Measurements from ENCODE around the gene ABLIM2.

The ABLIM2 gene

DNA sequence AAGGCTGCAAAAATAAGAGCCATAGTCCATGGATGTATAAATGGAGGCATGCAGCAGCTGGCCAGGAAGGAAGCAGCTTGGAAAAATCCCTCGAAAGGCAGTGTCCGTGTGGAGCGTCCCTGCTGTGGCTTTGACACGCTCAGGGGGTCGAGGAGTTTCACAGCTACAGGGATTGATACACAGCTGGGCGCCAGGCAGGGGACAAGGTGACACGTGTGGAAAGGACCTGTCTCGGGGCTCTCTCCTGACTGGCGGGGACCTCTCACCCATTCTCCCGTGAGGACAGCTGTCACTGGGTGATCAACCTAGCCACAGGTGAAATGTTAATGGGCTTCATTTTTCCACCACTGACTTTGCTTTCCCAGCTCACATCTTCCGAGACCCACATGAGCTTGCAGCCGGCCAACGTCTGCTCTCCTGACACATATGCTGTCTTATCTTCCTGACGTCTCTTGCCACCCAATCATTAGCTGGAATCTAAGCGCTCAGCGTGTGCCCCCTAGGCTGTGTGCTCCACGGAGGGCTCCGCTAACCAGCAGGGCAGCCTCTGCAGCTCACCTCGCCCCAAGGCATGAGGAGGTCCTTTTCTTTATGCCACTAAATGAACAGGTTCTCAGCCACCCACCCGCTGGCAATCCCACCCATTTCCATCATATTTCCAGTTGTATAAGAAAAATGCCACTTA, 129.6 kb downstream of the ABLIM2 start:
- DNase-seq (ENCODE audit: low spot score), result no peak

DNA sequence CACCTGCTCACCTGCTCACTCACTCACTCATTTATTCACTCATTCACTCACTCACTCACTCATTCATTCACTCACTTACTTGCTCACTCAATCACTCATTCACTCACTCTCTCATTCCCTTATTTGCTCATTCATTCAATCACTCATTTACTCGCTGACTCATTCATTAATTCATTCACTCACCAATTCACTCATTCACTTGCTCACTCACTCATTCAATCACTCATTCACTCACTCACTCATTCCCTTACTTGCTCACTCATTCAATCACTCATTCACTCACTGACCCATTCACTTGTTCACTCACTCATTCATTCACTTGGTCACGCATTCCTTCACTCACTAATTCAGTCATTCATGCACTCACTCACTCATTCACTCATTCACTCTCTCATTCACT, 130.2 kb downstream of the ABLIM2 start:
- DNase-seq (ENCODE audit: low spot score), result no peak

DNA sequence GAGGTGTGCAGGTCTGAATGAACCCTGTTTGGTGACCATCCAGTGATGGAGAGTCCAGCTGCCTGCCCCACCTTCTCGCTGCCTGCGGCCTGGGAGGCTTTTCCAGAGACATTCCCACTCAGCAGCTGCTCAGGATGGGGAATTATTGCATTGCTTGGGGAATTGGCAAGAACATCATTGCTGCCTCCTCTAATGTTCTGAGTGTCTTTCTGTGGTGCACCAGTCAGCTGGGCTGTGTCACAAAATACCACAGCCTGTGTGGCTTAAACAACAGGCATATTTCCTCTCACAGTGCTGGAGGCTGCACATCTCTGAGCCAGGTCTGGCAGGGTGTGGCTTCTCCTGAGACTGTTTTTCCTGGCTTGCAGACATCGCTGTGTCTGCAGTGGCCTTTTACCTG, 132.2 kb downstream of the ABLIM2 start:
- no peak for DNase-seq (ENCODE audit: low spot score)

DNA sequence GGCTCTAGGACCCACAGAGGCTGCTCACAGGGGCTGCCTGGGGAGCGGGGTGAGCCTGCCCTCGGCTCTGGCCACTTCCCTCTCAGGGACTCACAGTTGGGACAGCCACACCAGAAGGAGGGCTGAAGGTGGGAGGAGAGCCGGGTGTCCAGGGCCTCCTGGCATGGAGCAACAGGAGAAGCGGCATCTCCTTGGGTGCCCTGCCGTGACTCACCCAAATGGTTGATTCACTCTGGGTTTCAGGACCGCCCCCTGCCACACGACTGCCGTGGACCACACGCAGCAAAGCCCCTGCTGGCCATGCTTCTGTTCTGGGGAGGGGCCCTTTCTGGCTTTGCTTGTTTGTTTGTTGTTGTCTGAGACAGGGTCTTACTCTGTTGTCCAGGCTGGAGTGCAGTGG, 132.9 kb downstream of the ABLIM2 start:
- DNase-seq (ENCODE audit: low spot score), result no peak

DNA sequence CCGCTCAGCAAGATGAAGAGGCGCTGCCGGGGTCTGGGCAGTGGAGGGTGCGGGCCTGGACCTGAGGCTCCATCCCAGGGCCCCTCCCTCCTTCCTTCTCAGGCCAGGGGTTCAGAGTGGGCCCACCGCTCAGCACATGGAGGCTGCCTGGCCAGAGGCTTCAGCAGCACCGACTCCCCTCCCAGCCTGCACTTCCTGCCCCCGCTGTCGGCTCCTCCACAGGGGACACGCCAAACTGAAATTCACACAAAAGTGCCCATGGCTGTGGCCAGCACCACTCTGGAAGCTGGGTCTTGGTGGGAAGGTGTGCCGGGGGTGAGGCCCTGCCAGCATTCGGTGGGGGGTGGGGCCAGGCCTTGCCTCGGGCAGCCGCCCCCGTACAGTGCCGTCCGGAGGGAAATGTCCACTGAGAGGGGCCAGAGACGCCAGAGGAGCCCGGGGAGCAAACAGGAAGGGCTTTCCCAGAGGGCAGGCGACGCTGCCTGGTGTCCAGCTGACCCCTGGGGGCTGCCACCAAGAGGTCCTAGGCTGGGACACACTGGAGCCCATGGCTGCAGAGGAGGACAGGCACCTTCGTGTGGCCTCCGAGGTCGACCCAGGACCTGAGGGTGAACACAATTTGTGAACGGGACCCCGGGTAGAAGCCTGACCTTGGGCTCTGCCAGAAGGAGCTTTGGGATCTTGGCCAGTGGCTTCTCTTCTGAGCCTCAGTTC, 134.4 kb downstream of the ABLIM2 start:
- DNase-seq (ENCODE audit: low spot score), result no peak

DNA sequence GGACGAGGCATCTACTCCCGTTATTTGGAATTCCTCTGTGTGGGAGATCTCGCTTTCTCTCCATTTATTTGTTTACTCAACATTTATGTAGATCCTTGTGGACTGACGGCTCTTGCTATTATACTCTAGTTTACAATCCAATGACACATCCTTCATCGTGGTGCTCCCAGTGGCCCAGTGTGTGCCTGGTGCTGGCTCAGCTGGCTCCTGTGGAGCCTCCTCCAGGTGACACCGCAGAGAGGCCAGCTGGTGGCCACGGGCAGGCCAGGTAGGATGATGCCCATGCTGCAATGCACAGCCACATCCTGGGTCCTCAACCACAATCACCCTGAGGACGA, 134.9 kb downstream of the ABLIM2 start:
- no peak for DNase-seq (ENCODE audit: low spot score)

DNA sequence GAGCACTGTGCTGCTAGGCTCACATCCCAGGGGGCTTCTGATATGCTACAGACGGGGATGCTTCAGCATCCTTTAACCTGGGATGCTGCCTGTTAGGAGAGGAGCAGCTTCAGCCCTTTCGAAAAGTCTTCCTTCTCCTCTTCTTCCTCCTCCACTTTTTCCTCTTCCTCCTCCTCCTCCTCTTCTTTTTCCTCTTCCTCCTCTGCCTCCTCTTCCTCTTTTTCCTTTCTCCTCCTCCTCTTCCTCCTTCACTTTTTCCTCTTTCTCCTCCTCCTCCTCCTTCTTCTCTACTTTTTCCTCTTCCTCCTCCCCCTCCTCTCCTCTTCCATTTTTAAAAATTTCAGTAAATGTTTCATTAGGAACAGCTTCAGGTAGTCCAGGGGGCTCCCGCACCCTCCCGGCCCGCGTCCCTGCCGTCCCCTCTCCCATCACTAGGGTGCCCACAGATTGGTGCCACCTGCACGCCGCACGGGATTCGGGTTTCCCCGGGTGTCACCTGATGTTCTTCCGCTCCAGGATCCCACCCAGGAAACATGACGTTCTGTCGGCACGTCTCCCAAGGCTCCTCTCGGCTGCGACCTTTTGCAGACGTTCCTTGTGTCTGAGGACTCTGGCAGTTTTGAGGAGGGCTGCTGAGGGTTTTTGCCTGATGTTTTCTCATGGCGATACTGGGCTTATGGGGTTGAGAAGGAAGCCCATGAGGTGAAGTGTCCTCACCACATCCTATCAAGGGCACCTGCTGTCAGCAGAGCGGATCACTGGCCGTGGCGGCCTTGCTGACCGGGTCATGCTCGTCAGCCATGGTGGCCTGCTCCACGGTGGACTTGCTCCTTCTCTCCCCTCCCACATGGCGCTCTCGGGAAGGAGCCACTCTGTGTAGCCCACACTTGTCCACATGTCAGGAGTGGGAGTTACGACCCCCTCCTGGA, 135.6 kb downstream of the ABLIM2 start:
- DNase-seq (ENCODE audit: low spot score), result no peak

DNA sequence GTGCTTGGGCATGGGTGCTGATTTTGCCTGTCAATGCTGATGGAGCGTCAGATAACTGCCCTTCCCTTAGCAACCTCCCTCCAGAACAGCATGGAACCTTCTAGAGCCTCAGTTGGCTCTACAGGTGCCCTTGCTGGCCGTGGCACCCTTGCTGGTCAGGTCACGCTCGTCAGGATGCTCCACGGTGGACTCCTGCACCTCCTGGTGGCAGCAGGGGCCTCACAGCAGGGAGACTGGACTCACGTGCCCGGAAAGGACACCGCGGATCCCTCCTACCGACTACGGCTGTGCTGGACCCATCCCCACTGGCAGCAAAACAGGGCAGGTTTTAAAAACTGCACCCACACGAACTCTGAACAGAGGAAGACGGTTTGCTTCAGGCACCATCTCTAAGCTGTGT, 136.8 kb downstream of the ABLIM2 start:
- DNase-seq (ENCODE audit: low spot score), result no peak

DNA sequence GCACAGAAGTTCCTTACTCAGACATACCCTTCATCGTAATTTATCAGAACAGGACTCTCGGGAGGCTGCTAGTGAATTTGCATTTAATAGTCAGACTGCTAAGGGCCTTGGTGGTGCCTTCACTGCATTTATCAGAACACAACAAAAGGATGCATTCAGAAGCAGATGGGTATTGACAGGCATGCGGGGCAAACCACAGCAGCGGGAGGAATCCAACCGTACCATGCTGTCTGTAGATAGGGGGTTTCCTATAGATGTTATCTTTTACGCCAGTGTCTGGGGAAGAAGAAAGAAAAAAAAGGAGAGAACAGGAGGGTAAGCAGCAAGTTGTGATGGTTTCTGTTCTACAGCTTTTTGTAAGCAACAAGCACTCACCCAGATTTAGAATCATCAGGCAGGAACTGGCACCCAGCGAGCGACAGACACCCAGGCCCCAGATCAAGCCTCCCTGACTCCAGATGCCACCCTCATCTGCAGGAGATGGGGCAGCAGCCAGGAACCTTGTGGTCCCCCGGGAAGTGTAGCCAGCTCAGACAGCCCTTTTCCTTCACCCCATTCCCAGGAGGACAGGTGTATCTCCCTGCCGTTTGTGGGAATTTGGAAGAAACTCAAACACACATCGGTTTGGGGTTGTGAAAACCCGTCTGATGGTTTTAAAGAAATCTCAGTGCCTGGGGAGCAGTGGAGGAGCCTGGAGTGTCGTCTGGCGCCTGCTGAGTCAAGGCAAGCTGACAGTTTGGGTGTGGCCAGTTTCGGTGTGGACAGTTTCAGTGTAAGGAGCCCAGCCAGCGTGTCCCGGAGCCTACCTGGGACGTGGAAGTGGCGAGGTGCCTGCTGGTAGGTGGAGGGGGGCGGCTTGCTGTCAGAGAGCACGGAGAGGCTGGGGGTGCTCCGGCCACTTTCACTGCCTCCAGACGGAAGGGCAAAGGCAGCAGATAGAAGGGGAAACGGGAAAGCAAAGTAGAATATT, 138.9 kb downstream of the ABLIM2 start:
- DNase-seq (ENCODE audit: low spot score), result peak; percentile 83

DNA sequence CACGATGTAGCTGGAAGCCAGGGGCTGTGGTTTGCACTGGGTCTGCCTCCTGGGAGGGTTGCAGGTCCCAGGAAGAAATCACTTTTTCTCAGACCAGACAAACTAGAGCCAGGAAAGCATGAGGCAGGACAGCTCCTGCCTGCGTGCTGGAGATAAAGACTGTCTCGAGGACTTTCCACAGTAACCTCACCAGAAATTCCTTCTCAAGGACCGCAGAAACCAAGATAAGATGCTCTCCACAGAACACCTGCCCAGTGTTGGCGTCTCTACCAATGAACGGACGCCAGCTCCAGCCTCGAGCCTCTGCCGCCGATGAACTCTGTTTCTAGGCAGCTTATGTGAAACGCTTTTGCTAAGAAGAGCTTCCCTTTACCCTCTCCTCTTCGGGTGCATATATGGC, 142.1 kb downstream of the ABLIM2 start:
- no peak for DNase-seq (ENCODE audit: low spot score)

DNA sequence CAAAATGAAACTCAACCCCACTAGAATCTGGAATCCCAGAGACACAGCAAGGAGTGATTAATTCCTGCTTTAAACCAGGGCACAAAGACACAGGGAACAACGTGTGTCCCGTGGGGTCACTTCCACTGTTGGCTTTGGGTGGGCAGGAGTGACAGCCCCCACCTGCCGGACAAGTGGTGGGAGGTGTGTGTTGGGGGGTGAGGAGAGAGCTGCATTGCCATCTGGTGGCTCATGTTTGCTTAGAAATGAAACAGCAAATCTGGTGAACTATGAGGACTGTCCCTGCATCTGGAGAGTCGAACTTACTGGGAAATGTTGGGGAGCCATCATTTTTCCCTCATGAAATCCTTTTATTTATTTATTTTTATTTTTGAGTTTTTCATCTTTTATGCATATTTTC, 143.1 kb downstream of the ABLIM2 start:
- DNase-seq (ENCODE audit: low spot score), result peak; percentile 65

DNA sequence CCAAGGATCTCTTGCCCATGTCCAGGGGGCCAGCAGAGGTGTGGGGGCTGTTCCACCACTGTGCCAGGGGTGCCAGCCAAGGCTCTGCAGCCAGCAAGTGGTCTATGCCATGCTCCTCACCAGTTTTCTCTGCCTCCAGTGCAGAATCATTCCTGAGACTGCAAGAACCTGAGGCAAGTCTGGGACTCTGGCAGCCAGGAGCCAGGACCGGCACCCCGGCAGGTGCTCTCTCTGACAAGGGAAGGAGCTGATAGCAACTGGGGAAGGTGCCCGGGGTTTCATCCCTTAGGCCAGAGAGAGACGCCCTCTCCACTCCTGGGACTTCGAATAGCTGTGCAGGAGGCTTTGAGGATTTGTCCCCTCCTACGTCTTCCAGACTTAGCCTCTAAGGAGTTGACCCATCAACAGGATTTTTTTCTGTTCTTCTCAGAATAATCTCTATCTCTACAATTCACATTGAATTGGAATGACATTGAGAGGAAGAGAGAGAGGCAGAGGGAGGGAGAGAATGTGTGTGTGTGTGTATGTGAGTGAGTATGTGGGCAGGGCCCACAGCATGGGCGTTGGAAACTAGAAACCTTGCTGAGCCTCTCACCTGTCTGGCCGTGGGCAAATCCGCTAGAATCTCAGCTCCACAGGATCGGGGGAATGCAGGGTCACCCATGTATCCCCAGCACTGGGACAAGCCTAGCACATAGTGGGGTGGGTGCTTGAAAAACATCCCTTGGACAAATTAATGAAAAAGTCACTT, 144.5 kb downstream of the ABLIM2 start:
- DNase-seq (ENCODE audit: low spot score), result no peak

DNA sequence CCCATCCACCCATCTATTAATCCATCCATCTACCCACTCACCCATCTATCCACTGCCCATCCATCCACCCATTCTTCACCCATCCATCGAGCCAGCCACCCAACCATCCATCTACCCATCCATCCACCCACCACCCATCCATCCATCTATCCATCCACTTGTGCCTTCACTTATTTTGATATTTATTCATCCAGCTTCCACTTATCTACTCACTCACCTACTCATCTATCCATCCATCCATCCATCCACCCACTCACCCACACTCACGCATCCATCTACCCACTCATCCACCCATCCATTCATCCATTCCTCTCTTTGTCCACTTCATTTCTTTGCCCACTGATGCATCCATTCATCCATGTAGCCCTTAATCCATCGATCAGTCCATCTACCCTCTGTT, 146.1 kb downstream of the ABLIM2 start:
- no peak for DNase-seq (ENCODE audit: low spot score)

DNA sequence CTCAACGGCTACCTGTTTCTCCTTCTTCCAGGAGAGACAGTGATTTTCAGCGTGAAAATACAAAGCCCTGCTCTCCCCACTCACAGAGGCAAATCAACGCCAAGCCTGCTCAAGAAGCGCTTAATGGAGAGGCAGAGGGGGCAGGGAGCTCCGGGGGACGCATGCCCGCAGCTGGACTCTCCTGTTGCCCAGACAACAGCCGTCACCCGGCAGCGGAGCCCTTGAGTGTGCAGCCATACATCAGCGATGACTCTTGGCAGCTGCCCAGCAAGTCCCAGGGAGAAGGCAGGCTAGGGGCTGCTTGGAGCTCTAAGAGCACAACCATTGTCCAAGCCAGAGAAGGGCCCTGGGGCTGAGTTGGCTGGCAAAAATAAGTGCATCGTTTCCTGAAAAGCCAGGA, 148.0 kb downstream of the ABLIM2 start:
- peak; percentile 89 for DNase-seq (ENCODE audit: low spot score)

DNA sequence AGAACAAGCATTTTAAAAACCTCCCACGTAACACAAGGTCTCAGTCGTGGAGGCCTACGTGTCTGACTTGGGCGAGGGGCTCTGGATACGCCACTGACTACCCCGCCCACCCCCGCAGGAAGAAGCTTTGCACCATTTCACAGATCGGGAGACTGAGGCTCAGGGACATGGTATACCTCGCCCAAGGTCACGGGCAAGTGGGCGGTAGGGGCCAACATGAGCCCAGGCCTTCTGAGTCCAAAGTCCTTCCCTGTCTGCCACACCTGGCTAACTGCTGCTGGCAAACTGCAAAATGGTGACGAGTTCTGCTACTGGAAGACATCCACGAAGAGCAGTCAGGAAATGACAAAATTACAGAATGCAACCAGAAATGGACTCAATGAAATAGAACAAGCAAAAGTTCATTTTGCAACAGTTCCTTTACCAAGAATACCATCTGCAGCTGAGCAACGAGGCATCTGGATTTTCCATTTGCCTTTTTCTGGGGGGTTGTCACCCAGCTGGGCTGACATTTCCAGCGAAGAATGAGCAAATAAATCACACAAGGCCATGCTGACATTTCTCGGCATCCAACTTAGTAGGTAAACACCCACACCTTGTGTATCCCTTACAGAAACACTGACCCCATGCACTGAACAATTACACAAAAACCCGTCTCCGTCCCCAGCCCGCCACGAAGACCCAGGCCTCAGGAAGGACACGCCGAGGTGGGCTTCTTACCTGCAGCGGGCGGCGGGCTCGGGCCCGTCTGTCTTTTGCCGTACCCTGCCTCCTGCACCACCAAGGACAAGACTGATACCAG, 148.7 kb downstream of the ABLIM2 start:
- no peak for DNase-seq (ENCODE audit: low spot score)

DNA sequence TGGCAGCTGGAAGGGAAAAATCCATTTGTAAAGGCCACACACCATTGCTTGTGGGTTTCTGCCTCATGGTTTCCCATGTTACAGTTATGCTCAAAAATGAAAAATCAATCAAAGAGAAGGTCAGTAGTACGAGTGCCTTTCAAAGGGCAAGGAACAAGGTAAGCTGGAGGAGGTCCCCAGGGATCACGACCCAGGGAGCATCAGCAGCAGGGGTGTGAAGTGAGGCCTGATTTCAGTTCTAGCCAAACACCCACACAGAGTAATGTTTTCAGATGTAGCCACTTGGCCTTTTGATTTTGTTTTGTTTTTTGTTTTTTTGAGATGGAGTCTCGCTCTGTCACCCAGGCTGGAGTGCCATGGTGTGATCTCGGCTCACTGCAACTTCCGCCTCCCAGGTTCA, 149.5 kb downstream of the ABLIM2 start:
- no peak for DNase-seq (ENCODE audit: low spot score)

DNA sequence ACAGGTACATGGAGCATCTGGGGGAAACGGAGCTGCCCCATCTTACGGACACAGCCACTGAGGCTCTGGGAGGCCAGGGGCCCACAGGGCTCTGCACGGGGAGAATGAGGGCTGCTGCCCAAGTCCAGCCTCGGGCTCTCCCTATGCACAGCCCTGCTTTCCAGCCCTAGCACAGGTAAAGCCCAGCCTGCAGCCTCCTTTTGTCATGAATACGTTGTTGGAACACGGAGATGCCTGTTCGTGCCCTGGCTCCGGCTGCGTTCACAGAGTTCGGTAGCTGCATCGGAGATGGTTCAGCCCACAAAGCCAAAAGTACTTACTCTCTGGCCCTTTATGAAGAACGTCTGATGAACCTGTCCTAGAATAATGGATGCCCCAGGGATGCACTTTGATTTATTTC, 150.2 kb downstream of the ABLIM2 start:
- DNase-seq (ENCODE audit: low spot score), result no peak

DNA sequence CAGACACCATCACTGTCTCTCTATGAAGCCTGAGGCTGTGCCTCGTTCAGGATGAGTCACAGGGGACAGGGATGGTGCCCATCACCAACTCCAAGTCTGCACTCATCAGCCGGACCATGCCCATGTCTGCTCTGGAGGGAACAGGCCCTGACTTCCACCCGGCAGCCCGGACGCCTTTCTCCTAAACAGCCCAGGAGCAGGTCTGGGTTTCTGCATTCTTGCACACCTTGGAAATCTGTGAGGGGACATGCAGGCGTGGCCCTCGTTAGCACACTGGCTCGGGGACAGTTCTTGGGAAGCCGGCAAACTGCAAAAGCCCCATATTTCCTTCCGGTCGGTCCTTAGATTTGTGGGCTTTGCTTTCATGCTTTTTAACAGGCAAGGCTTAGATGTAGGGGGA, 151.0 kb downstream of the ABLIM2 start:
- no peak for DNase-seq (ENCODE audit: low spot score)

DNA sequence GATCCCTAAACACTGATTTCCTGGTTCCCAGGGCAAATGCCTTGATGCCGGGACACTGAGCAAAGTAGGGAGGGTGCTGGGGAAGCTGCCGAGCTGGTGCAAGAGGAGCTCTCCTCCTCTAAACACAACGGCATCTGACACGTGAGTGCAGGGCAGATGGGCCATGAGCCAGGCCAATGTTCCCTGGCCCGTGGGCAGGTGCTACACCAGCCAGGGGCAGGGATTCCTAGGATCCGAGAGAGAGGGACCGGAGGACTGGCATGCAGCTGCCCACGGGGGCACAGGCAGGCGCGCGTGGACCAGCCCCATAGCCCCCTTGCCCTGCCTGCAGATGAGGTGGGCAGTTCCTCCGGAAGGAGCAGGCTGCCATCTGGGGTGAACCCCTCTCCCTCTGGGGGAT, 152.1 kb downstream of the ABLIM2 start:
- no peak for DNase-seq (ENCODE audit: low spot score)

DNA sequence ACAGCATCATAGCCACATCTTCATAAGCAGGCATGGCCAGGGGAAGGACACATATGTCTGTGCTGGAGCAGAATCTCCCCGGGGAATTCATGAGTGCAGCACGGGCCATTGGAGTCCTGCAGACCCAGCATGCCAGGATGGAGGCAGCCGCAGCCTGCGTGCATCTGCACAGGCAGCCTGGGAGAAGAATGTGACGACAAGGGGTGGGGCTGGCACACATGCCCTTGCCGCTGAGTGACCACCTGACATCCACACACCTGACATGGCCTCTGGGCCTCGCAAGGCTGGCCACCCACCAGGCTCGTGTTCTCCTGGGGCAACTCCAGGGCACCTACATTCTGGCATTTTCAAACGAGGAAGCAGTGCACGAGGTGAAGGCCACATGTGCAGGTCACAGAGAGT, 152.8 kb downstream of the ABLIM2 start:
- no peak for DNase-seq (ENCODE audit: low spot score)
